Stimulated activated naive B cell treated with anti-CD40 and anti-IgM and Interleukin-4, amounts not matched to agents 10 μg/mL and 1 μg/mL and 100 μg/mL, for 72 hours (primary cell): Measurements from ENCODE around the gene EIF2AK2.
"Not testable (repeated sequence)": the region's sequence is repeated elsewhere in the genome, so short reads cannot be mapped to it uniquely, and the experiment has no call there.

Source experiments
- ATAC-seq, 2 donors: fragments of 150-1000 bp; cut with Tn5 transposase; replicated peaks; 2 replicates each; pipeline ENCODE4 v1.10.0; 2021; ENCODE audit warnings: moderate library complexity in 1 of 2
- DNase-seq: peaks from one replicate; pipeline ENCODE4 v3.0.0; 2021
- H3K27ac Mint-ChIP-seq: one replicate; pipeline ENCODE4 v1.8.0; 2022; ENCODE audit warnings: mild to moderate bottlenecking, mixed read lengths
- H3K27me3 Mint-ChIP-seq, 2 donors: one replicate each; pipeline ENCODE4 v1.8.0; 2022; ENCODE audit warnings: mixed read lengths in 2 of 2
- H3K36me3 Mint-ChIP-seq, 2 donors: one replicate each; pipeline ENCODE4 v1.8.0; 2022; ENCODE audit warnings: mixed read lengths in 2 of 2, mild to moderate bottlenecking in 1 of 2
- H3K4me1 Mint-ChIP-seq, 2 donors: one replicate each; pipeline ENCODE4 v1.8.0; 2022; ENCODE audit warnings: mixed read lengths in 2 of 2, mild to moderate bottlenecking in 1 of 2
- H3K4me3 Mint-ChIP-seq, 2 donors: one replicate each; pipeline ENCODE4 v1.8.0; 2022; ENCODE audit warnings: mild to moderate bottlenecking in 2 of 2, mixed read lengths in 2 of 2, moderate library complexity in 1 of 2
- H3K9me3 Mint-ChIP-seq, 2 donors: one replicate each; pipeline ENCODE4 v1.8.0; 2022; ENCODE audit warnings: mixed read lengths in 2 of 2, mild to moderate bottlenecking in 1 of 2

Gene EIF2AK2

GRCh38 chr2:37156857-37157714 is at the start of gene EIF2AK2:
TSS of gene EIF2AK2 (minus strand) at chr2:37156980. CDS start at chr2:37147806, 9,174 bp downstream.
- Mint-ChIP-seq H3K9me3 (peaks cover 0 to 3% of the 10 kb centered on the region in 2 donors), H3K36me3 (peaks cover 17 to 28% of the 10 kb centered on the region in 2 donors), H3K27me3 (no peaks in the 10 kb centered on the region), H3K4me1 (peaks cover 32 to 51% of the 10 kb centered on the region in 2 donors), H3K27ac (peak within 1 kb of the TSS; percentile 92), H3K4me3 (peak within 1 kb of the TSS; percentile 86 to 88)
- DNase-seq, result peak; percentile 79
- peak; percentile 93 for ATAC-seq

DNA sequence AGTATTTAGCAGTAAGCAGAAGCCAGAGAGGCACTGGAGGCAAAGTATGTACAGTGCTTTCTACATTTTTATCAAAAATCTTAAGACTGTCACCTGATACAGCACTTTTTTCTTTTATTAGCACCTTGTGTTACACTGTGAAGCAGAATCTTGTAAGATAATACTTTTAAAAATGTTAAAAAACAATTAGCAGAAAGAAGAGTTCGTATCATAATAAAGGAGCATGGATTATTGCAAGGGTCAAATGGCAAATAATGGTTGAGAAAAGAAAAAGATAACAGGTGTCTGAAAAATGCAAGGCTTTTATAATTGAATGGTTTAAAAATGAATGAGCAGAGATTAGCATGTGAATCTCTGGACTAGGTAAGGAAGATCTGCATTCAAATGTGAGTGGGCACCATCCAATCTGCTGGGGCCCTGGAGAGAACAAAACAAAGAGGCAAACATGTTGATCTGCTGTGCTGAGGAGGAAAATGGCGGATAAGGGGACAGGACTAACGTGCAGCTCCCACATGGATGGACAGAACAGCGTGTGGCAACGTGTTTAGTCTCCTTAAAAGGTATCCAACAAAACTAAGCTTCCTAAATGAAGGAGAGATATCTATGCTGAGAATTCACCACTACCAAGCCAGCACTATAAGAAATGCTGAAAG is 49.0 kb upstream of the EIF2AK2 start:
- no peak for ATAC-seq
- DNase-seq, result no peak
- Mint-ChIP-seq H3K4me3 (no peak overlapping the region), H3K36me3 (peaks cover 71 to 78% of the 10 kb centered on the region in 2 donors), H3K27me3 (no peaks in the 10 kb centered on the region), H3K9me3 (peaks cover 4 to 18% of the 10 kb centered on the region in 2 donors), H3K4me1 (peaks cover 12 to 24% of the 10 kb centered on the region in 2 donors), H3K27ac (no peak overlapping the region)

- DNase-seq, H3K4me3 Mint-ChIP-seq, H3K27me3 Mint-ChIP-seq, ATAC-seq: not testable (repeated sequence)
- H3K27ac Mint-ChIP-seq, result peak overlapping the region; percentile 31
- H3K4me1 Mint-ChIP-seq, result peaks cover 12 to 18% of the 10 kb centered on the region in 2 donors
- peaks cover 67 to 73% of the 10 kb centered on the region in 2 donors for H3K36me3 Mint-ChIP-seq
- peaks cover 4 to 18% of the 10 kb centered on the region in 2 donors for H3K9me3 Mint-ChIP-seq
Measured at GRCh38 chr2:37205071-37205661, 48.4 kb upstream of the EIF2AK2 start.

- Mint-ChIP-seq H3K9me3 (peaks cover 4 to 13% of the 10 kb centered on the region in 2 donors), H3K27me3 (no peaks in the 10 kb centered on the region), H3K36me3 (peaks cover 57 to 65% of the 10 kb centered on the region in 2 donors), H3K4me1 (peaks cover 13 to 26% of the 10 kb centered on the region in 2 donors), H3K27ac (no peak overlapping the region), H3K4me3 (no peak overlapping the region)
- ATAC-seq, result no peak
- no peak for DNase-seq
Measured at GRCh38 chr2:37203708-37204107, 46.9 kb upstream of the EIF2AK2 start.

DNA sequence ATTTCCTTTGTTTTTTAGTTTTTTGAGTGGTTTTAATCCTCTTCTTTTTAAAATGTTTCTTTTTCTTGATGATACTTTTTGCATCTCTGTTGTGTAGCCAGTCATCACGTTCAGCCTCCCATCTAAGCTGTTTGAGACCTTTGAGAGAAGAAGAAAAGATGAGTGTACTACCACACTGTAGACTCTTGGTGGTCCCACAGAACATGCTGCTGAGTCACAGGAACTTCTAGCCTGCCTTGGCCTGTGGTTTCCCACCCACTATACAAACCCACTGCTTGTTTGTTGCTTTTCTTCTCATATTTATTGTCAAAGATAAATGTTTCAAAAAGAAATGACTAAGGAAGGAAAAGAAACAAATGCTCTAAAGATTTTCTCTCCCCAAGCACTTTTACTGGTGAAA is 45.0 kb upstream of the EIF2AK2 start:
- Mint-ChIP-seq H3K27me3 (no peaks in the 10 kb centered on the region), H3K4me3 (no peak overlapping the region), H3K36me3 (peaks cover 38 to 45% of the 10 kb centered on the region in 2 donors), H3K4me1 (peaks cover 18 to 33% of the 10 kb centered on the region in 2 donors), H3K27ac (no peak overlapping the region), H3K9me3 (peaks cover 4% of the 10 kb centered on the region in 2 donors)
- DNase-seq (no peak), ATAC-seq (peak in 1 of 2 donors; percentile 41)

- H3K36me3 Mint-ChIP-seq, result peaks cover 36 to 45% of the 10 kb centered on the region in 2 donors
- H3K27ac Mint-ChIP-seq, result no peak overlapping the region
- peaks cover 15 to 32% of the 10 kb centered on the region in 2 donors for H3K4me1 Mint-ChIP-seq
- no peak overlapping the region for H3K4me3 Mint-ChIP-seq
- H3K9me3 Mint-ChIP-seq, result peaks cover 4% of the 10 kb centered on the region in 2 donors
- DNase-seq, result no peak
- H3K27me3 Mint-ChIP-seq, result no peaks in the 10 kb centered on the region
- no peak for ATAC-seq
Measured at GRCh38 chr2:37201208-37201607, 44.4 kb upstream of the EIF2AK2 start.

DNA sequence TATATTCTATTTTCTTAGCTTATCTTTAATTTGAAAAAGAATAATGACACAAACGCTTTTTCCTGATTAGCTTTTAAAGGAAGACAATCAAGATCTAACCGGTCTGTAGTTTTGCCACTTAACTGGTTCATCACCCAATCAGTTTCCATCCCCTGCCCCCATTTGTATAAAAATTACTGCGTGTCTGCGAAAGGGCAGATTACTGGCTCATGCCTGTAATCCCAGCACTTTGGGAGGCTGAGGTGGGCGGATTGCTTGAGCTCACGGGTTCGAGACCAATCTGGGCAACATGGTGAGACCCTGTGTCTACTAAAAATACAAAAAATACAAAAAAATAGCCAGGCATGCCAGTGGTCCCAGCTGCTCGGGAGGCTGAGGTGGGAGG is 41.9 kb upstream of the EIF2AK2 start:
- ATAC-seq, result no peak
- Mint-ChIP-seq H3K36me3 (peaks cover 18 to 22% of the 10 kb centered on the region in 2 donors), H3K27ac (peak overlapping the region; percentile 37), H3K9me3 (peaks cover 2% of the 10 kb centered on the region in 2 donors), H3K27me3 (no peaks in the 10 kb centered on the region), H3K4me3 (no peak overlapping the region), H3K4me1 (peaks cover 9 to 27% of the 10 kb centered on the region in 2 donors)
- DNase-seq, result no peak

DNA sequence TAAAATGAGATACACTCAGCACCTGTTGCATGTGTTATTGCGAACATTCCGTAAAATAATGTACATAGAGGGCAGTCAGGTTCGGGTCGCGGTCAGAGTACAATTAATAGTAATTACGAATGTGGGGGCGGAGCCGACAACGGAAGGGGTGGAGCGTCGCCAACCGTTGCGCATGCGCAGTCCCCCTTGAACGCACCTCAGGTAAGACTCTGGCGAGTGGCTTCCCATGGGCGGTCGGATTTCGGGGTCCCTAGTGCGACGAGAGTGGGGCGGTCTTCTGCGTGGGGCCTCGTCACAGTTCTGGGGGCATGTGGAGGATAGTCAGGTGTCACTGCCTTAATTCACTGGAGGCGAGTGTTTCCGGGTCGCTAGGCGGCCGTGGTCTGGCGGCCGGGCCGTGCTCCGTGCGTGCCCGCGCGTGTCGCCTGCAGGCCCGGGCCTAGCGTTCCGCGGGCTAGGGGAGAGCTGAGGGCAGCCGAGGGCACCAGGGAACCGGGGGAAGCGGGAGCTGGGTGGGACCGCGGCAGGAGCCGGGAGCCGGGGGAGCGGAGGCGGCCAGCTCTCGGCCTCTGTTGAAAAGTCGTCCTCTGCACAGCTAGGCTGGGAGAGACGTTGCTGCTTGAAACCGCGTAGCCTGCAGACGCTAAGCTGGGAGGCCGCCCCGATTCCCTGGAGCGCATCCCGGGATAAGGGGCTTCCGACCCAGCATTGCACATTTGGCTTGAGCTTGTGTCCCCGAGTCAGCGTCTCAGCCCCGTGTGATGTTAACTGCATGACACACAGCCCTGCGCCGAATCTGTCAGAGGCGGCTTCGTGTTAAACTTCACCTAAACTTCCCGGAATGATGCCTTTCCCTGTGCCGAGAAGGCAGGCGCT is 39.8 kb upstream of the EIF2AK2 start, which contains the start of gene CEBPZOS:
CEBPZOS (plus strand) TSS at position 177 of the 876 bp plus-strand sequence. CDS start 3,209 bp downstream, outside the sequence.
- H3K4me3 Mint-ChIP-seq, result peak within 1 kb of the TSS; percentile 90 to 96
- H3K4me1 Mint-ChIP-seq, result peaks cover 8 to 20% of the 10 kb centered on the region in 2 donors
- DNase-seq (peak; percentile 83), ATAC-seq (peak; percentile 83 to 90)
- H3K36me3 Mint-ChIP-seq, result peaks cover 7 to 10% of the 10 kb centered on the region in 2 donors
- peak within 1 kb of the TSS; percentile 96 for H3K27ac Mint-ChIP-seq
- H3K27me3 Mint-ChIP-seq, result no peaks in the 10 kb centered on the region
- no peaks in the 10 kb centered on the region for H3K9me3 Mint-ChIP-seq

- H3K27me3 Mint-ChIP-seq, DNase-seq, H3K9me3 Mint-ChIP-seq: not testable (repeated sequence)
- ATAC-seq, result peak in 1 of 2 donors; percentile 4
- H3K36me3 Mint-ChIP-seq, result peaks cover 7 to 10% of the 10 kb centered on the region in 2 donors
- peak overlapping the region; percentile 96 for H3K27ac Mint-ChIP-seq
- peak overlapping the region; percentile 90 to 96 for H3K4me3 Mint-ChIP-seq
- peaks cover 8 to 20% of the 10 kb centered on the region in 2 donors for H3K4me1 Mint-ChIP-seq
Measured at GRCh38 chr2:37195862-37196319, 39.1 kb upstream of the EIF2AK2 start.

GRCh38 chr2:37192551-37192950 is 35.8 kb upstream of the EIF2AK2 start:
- Mint-ChIP-seq H3K4me1 (peaks cover 3 to 7% of the 10 kb centered on the region in 2 donors), H3K27ac (no peak overlapping the region), H3K9me3 (no peaks in the 10 kb centered on the region), H3K27me3 (no peaks in the 10 kb centered on the region), H3K4me3 (no peak overlapping the region), H3K36me3 (peaks cover 4% of the 10 kb centered on the region in 2 donors)
- no peak for DNase-seq
- ATAC-seq, result no peak

DNA sequence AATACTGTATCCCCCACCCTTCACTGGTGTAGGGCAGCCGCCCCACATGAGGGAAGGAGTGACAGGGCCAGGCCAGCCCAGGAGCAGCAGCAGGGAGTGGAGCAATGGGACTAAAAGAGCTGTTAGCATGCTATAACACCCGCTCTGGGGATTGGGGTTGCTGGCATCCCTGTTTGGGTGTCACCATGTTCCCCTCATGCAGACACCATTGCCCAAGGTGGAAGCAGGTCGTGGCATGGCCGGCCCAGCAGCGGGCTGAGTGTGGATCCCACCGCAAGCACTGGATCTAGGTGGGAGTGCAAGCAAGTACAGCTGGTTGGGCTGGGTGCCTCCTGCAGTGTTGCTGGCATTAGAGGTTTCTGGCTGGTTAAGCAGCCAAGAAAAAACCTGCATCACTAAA is 35.0 kb upstream of the EIF2AK2 start:
- H3K27ac Mint-ChIP-seq, result no peak overlapping the region
- H3K36me3 Mint-ChIP-seq, result peaks cover 4% of the 10 kb centered on the region in 2 donors
- H3K4me3 Mint-ChIP-seq, result no peak overlapping the region
- no peak for DNase-seq
- no peak for ATAC-seq
- no peaks in the 10 kb centered on the region for H3K9me3 Mint-ChIP-seq
- H3K4me1 Mint-ChIP-seq, result no peaks in the 10 kb centered on the region
- H3K27me3 Mint-ChIP-seq, result no peaks in the 10 kb centered on the region

GRCh38 chr2:37191253-37191652 is 34.5 kb upstream of the EIF2AK2 start:
- H3K27me3 Mint-ChIP-seq, result no peaks in the 10 kb centered on the region
- peaks cover 1 to 2% of the 10 kb centered on the region in 2 donors for H3K36me3 Mint-ChIP-seq
- no peak overlapping the region for H3K4me3 Mint-ChIP-seq
- ATAC-seq (no peak), DNase-seq (no peak)
- no peaks in the 10 kb centered on the region for H3K9me3 Mint-ChIP-seq
- H3K4me1 Mint-ChIP-seq, result no peaks in the 10 kb centered on the region
- H3K27ac Mint-ChIP-seq, result no peak overlapping the region

GRCh38 chr2:37190290-37190689 is 33.5 kb upstream of the EIF2AK2 start:
- DNase-seq, result no peak
- Mint-ChIP-seq H3K9me3 (no peaks in the 10 kb centered on the region), H3K27me3 (no peaks in the 10 kb centered on the region), H3K4me1 (no peaks in the 10 kb centered on the region), H3K36me3 (peaks cover 0 to 1% of the 10 kb centered on the region in 2 donors), H3K4me3 (no peak overlapping the region), H3K27ac (no peak overlapping the region)
- no peak for ATAC-seq
